ENCODE measurements around the gene PGLYRP3.

PGLYRP3 gene

DNA sequence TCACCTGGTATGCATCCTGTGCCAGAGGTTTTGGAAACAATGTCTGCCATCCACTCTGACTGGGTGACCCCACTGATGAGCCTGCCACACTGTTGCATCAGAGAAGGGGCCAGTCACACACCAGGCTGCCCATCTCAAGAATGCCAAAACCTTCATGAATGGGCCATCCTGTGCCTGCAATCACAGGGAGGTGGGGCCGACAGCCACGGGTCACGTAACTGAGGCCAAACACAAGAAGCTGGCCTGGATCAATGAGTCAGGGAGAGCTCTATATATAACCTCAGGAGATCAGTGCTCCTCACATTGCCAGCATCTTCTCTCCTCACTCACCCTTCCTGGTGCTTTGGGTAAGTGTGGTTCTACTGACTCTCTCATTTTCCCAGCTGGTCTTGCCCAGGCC, 53.4 kb downstream of the PGLYRP3 start, which contains the start of gene LORICRIN:
LORICRIN (plus strand) TSS at position 301 of the 400 bp plus-strand sequence. CDS start 1,263 bp downstream, outside the sequence.
- DNase-seq = no peak

DNA sequence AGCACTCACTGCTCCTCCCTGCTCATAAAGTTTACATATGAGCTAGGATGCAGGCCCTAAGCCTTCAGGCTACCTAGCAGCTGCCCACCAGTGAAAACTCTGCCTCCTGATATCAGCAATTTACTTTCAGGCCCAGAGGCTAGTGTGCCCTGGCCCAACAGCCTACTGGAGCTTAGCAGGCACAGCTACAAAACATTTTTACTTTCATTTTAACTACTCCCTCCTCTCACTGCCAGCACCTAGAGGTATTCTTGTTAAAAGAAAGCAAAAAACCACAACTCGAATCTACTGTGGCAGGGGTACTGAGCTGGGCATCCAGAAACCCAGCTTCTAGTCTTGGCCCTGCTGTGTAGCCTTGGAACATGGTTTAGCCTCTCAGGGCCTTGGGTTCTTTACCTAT, 59.1 kb downstream of the PGLYRP3 start:
- no peak for DNase-seq

DNA sequence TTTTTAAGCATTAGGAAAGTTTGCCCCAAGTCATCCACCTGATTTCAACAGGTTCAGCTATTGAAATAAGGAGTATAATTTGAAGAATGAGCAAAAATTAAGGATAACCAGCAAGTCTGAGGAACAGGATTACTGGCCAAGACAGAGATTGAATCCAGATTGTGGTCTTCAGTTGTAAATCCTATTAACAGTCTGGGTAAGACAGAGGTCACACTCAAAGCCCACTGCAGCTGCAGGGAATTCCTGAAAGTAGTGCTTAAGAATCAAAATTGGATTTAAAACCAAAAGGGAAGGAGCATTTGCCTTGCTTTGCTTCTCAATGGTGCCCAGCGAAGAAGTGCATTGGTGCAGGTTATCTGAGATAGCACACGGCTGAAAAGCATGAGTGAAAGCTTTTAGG, 59.7 kb downstream of the PGLYRP3 start:
- DNase-seq = no peak

GRCh38 chr1:153251988-153252387, 60.8 kb downstream of the PGLYRP3 start:
- no peak for DNase-seq

GRCh38 chr1:153251562-153251961, 61.2 kb downstream of the PGLYRP3 start:
- no peak for DNase-seq

DNA sequence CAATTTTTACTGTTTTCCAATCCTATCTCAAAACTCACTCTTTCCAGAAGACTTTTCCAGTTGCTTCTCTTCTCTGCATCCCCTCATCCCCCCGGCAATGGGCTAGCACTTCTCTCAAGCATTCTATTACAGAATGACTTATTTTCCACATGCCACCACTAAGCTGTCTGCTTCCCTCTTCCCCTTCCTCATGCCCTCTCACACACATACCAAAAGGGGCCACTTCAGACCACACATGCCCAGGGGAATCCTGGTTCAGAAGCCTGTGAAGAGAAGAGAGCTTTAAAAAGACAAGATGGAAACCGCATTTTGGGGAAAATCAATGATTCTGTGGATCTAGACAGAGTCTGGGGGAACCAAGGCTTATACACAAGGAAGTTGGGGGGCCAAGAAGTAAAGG, 61.7 kb downstream of the PGLYRP3 start:
- DNase-seq = no peak

GRCh38 chr1:153250166-153250565, 62.6 kb downstream of the PGLYRP3 start:
- DNase-seq = no peak

GRCh38 chr1:153248176-153248879, 64.4 kb downstream of the PGLYRP3 start:
- no peak for DNase-seq
